Astrocyte (in vitro differentiated cells and primary cell): ENCODE measurements around the gene NCOA1. TPM values are rescaled to one million over a fixed set of nuclear protein-coding genes. Genes with fewer than 3 reads are reported as not detected.

Experiments used
- DNase-seq: peaks from one replicate; pipeline ENCODE4 v3.0.0-alpha.2; 2010; ENCODE audit warnings: low read depth
- FAIRE-seq: peaks from 2 replicates; lab custom pipeline; 2011; peaks lifted over from hg19 to GRCh38; lab: Jason Lieb, UNC
- H2AFZ ChIP-seq: 2 replicates; pipeline ENCODE4 v1.6.0; 2012; ENCODE audit warnings: low read depth, low read length, inconsistent platforms
- H3K27ac ChIP-seq: 2 replicates; pipeline ENCODE4 v1.5.1; 2011; ENCODE audit warnings: low read depth, low read length, inconsistent platforms
- H3K27me3 ChIP-seq: 2 replicates; pipeline ENCODE4 v1.6.0; 2011; ENCODE audit warnings: low read length, inconsistent platforms; ENCODE audit not compliant: insufficient read depth
- H3K36me3 ChIP-seq: 2 replicates; pipeline ENCODE4 v1.5.1; 2011; ENCODE audit warnings: low read length, inconsistent platforms; ENCODE audit not compliant: insufficient read depth
- H3K4me1 ChIP-seq: 2 replicates; pipeline ENCODE4 v1.5.1; 2011; ENCODE audit warnings: low read length, inconsistent platforms; ENCODE audit not compliant: insufficient read depth
- H3K4me2 ChIP-seq: 2 replicates; pipeline ENCODE4 v1.6.0; 2012; ENCODE audit warnings: low read length, inconsistent platforms
- H3K4me3 ChIP-seq: 2 replicates; pipeline ENCODE4 v1.5.1; 2011; ENCODE audit warnings: low read depth, mild to moderate bottlenecking, low read length, inconsistent platforms; ENCODE audit not compliant: insufficient read depth
- H3K79me2 ChIP-seq: 2 replicates; pipeline ENCODE4 v1.6.0; 2012; ENCODE audit warnings: mild to moderate bottlenecking, low read length, inconsistent platforms; ENCODE audit not compliant: insufficient read depth
- H3K9ac ChIP-seq: 2 replicates; pipeline ENCODE4 v1.6.0; 2012; ENCODE audit warnings: mild to moderate bottlenecking, low read length, inconsistent platforms
- H3K9me3 ChIP-seq: 2 replicates; pipeline ENCODE4 v1.5.1; 2012; ENCODE audit warnings: low read depth, mild to moderate bottlenecking, low read length, inconsistent platforms; ENCODE audit not compliant: insufficient read depth
- H4K20me1 ChIP-seq: 2 replicates; pipeline ENCODE4 v1.6.0; 2012; ENCODE audit warnings: low read length, inconsistent platforms; ENCODE audit not compliant: insufficient read depth
- H3K27ac Mint-ChIP-seq: one replicate; pipeline ENCODE4 v1.8.0; 2021; ENCODE audit warnings: mild to moderate bottlenecking, mixed read lengths; ENCODE audit not compliant: unreplicated experiment
- H3K27me3 Mint-ChIP-seq: one replicate; pipeline ENCODE4 v1.8.0; 2021; ENCODE audit warnings: low read depth, mixed read lengths; ENCODE audit not compliant: unreplicated experiment
- H3K36me3 Mint-ChIP-seq: one replicate; pipeline ENCODE4 v1.8.0; 2021; ENCODE audit warnings: low read depth, mixed read lengths; ENCODE audit not compliant: unreplicated experiment
- H3K4me1 Mint-ChIP-seq: one replicate; pipeline ENCODE4 v1.8.0; 2021; ENCODE audit warnings: low read depth, mixed read lengths; ENCODE audit not compliant: unreplicated experiment
- H3K4me3 Mint-ChIP-seq: one replicate; pipeline ENCODE4 v1.8.0; 2021; ENCODE audit warnings: mild to moderate bottlenecking, moderate library complexity, mixed read lengths; ENCODE audit not compliant: unreplicated experiment
- H3K9me3 Mint-ChIP-seq: one replicate; pipeline ENCODE4 v1.8.0; 2021; ENCODE audit warnings: mild to moderate bottlenecking, mixed read lengths; ENCODE audit not compliant: unreplicated experiment
- CTCF ChIP-seq: IDR thresholded peaks from 2 replicates; pipeline ENCODE4 v1.5.1; 2011; ENCODE audit warnings: low read depth, mild to moderate bottlenecking, inconsistent platforms, low read length, moderate library complexity; ENCODE audit not compliant: insufficient read depth
- EZH2 ChIP-seq: IDR thresholded peaks from 2 replicates; pipeline ENCODE4 v1.6.1; 2012; ENCODE audit warnings: mild to moderate bottlenecking, low read length, inconsistent platforms; ENCODE audit not compliant: insufficient read depth
- total RNA-seq: library from RNA; stranded (reverse); gene quantifications from 2 replicates; pipeline ENCODE4 v1.2.1, GENCODE V29; 2021

Gene NCOA1
- total RNA-seq, 1 donor from 2014 or later = 14.7 TPM

- no peaks in the 10 kb centered on the region for H3K9me3 ChIP-seq
- TF ChIP-seq CTCF (no peak), EZH2 (no peak)
- Mint-ChIP-seq H3K27ac (no peak overlapping the region), H3K4me3 (no peak overlapping the region), H3K36me3 (peaks cover 13% of the 10 kb centered on the region), H3K9me3 (no peaks in the 10 kb centered on the region), H3K4me1 (peaks cover 14% of the 10 kb centered on the region), H3K27me3 (no peaks in the 10 kb centered on the region)
- H3K79me2 ChIP-seq = peaks cover 15% of the 10 kb centered on the region
- no peak overlapping the region for H3K4me3 ChIP-seq
- DNase-seq (no peak), FAIRE-seq (no peak)
- no peak overlapping the region for H2AFZ ChIP-seq
- H3K4me1 ChIP-seq = peaks cover 18% of the 10 kb centered on the region
- no peaks in the 10 kb centered on the region for H4K20me1 ChIP-seq
- no peaks in the 10 kb centered on the region for H3K27me3 ChIP-seq
- H3K4me2 ChIP-seq = no peak overlapping the region
- no peak overlapping the region for H3K9ac ChIP-seq
- H3K27ac ChIP-seq = no peak overlapping the region
- H3K36me3 ChIP-seq = peaks cover 34% of the 10 kb centered on the region
Measured at GRCh38 chr2:24820175-24820513, 329.1 kb downstream of the NCOA1 start.

Other genes starting within 250 kb of the NCOA1 start
- gene ITSN2, start 130.7 kb upstream of the NCOA1 start, total RNA-seq = 23.8 TPM in 2 replicates